D721Med (cell line): Measurements from ENCODE around the gene ZGPAT.

Experiments
- DNase-seq: peaks from one replicate; pipeline ENCODE4 v3.0.0; 2011; ENCODE audit warnings: low spot score; ENCODE audit not compliant: insufficient read length
- FAIRE-seq: peaks from 2 replicates; lab custom pipeline; 2011; peaks lifted over from hg19 to GRCh38; lab: Jason Lieb, UNC
- TF ChIP-seq, protein P1 (sequence below): IDR thresholded peaks from 2 replicates; pipeline ENCODE4 v1.5.1; 2012; ENCODE audit warnings: mild to moderate bottlenecking, control low read depth; ENCODE audit not compliant: insufficient read depth; ENCODE audit errors: missing control alignments

ZGPAT gene

GRCh38 chr20:63694584-63695423 is 13.0 kb upstream of the ZGPAT start:
- DNase-seq (no peak), FAIRE-seq (no peak)
- TF ChIP-seq, protein P1, sequence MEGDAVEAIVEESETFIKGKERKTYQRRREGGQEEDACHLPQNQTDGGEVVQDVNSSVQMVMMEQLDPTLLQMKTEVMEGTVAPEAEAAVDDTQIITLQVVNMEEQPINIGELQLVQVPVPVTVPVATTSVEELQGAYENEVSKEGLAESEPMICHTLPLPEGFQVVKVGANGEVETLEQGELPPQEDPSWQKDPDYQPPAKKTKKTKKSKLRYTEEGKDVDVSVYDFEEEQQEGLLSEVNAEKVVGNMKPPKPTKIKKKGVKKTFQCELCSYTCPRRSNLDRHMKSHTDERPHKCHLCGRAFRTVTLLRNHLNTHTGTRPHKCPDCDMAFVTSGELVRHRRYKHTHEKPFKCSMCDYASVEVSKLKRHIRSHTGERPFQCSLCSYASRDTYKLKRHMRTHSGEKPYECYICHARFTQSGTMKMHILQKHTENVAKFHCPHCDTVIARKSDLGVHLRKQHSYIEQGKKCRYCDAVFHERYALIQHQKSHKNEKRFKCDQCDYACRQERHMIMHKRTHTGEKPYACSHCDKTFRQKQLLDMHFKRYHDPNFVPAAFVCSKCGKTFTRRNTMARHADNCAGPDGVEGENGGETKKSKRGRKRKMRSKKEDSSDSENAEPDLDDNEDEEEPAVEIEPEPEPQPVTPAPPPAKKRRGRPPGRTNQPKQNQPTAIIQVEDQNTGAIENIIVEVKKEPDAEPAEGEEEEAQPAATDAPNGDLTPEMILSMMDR: no peak

DNA sequence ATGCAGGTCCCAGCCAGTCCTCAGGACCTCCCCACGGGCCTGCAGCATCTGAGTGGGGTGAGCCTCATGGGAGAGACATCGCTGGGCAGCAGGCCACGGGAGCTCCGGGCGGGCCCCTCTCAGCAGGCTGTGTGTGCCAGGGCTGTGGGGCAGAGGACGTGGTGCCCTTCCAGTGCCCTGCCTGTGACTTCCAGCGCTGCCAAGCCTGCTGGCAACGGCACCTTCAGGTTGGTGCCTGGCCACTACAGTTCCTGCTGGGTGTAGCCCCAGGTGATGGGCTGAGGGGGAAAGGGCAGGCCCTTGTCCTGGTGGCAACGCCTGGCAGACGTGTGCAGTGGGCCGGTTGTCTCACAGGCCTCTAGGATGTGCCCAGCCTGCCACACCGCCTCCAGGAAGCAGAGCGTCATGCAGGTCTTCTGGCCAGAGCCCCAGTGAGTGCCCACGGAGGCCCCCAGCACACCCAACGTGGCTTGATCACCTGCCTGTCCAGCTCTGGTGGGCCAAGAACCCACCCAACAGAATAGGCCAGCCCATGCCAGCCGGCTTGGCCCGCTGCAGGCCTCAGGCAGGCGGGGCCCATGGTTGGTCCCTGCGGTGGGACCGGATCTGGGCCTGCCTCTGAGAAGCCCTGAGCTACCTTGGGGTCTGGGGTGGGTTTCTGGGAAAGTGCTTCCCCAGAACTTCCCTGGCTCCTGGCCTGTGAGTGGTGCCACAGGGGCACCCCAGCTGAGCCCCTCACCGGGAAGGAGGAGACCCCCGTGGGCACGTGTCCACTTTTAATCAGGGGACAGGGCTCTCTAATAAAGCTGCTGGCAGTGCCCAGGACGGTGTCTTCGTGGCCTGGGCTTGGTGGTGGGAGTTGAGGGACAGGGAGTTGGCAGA is 12.2 kb upstream of the ZGPAT start:
- DNase-seq (no peak), FAIRE-seq (no peak)
- TF ChIP-seq, protein P1: no peak

- FAIRE-seq (no peak), DNase-seq (no peak)
- TF ChIP-seq, protein P1: no peak
These were observed 11.6 kb upstream of the ZGPAT start for GRCh38 chr20:63696306-63696627.

DNA sequence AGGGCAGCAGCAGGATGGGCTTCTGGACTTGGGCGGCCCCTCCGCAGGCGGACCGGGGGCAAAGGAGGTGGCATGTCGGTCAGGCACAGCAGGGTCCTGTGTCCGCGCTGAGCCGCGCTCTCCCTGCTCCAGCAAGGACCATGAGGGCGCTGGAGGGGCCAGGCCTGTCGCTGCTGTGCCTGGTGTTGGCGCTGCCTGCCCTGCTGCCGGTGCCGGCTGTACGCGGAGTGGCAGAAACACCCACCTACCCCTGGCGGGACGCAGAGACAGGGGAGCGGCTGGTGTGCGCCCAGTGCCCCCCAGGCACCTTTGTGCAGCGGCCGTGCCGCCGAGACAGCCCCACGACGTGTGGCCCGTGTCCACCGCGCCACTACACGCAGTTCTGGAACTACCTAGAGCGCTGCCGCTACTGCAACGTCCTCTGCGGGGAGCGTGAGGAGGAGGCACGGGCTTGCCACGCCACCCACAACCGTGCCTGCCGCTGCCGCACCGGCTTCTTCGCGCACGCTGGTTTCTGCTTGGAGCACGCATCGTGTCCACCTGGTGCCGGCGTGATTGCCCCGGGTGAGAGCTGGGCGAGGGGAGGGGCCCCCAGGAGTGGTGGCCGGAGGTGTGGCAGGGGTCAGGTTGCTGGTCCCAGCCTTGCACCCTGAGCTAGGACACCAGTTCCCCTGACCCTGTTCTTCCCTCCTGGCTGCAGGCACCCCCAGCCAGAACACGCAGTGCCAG is 11.0 kb upstream of the ZGPAT start, which contains the start of gene TNFRSF6B:
Gene TNFRSF6B, plus strand, starts transcription at position 25 of the 729 bp plus-strand sequence. Its CDS starts 116 bp downstream, at position 141.
- FAIRE-seq: no peak
- DNase-seq: no peak
- TF ChIP-seq, protein P1: no peak

DNA sequence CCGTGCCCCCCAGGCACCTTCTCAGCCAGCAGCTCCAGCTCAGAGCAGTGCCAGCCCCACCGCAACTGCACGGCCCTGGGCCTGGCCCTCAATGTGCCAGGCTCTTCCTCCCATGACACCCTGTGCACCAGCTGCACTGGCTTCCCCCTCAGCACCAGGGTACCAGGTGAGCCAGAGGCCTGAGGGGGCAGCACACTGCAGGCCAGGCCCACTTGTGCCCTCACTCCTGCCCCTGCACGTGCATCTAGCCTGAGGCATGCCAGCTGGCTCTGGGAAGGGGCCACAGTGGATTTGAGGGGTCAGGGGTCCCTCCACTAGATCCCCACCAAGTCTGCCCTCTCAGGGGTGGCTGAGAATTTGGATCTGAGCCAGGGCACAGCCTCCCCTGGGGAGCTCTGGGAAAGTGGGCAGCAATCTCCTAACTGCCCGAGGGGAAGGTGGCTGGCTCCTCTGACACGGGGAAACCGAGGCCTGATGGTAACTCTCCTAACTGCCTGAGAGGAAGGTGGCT is 10.4 kb upstream of the ZGPAT start:
- FAIRE-seq (no peak), DNase-seq (no peak)

GRCh38 chr20:63697868-63698545 is 9.8 kb upstream of the ZGPAT start:
- FAIRE-seq: no peak
- TF ChIP-seq, protein P1: no peak
- DNase-seq: no peak

More for the DNA sequence above, 10.4 kb upstream of the ZGPAT start:
- TF ChIP-seq, protein P1: no peak
